ENCODE data around the gene CCR8.

DNA sequence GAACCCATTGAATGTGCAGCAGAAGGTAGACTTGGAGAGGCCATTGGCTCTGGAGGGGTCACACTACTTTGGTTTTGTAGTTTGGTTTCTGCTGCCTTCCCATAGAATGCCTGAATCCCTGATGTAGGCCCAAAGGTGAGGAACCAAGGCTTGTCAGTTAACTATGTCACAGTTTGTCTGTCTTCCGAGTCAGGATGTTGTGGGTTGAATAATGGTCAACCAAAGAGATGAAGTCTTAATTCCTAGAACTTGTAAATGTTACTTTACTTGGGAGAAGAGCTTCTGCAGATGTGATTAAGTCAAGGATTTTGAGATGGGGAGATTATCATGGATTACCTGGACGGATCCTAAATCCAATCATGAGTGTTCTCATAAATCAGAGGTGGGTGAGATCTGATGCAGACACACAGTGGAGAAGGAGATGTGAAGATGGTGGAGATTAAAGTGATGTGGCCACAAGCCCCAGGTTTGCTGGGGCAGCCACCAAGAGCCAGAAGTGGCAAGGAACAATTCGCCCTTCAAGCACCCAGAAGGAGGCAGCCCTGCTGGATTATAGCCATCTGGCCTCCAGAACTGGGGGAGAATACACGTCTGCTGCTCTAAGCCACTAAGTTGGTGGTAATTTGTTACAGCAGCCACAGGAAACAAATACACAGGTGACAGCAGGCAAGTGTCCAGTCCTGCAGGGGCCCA, 2.3 kb upstream of the CCR8 start:
- TF ChIP-seq, protein P1, sequence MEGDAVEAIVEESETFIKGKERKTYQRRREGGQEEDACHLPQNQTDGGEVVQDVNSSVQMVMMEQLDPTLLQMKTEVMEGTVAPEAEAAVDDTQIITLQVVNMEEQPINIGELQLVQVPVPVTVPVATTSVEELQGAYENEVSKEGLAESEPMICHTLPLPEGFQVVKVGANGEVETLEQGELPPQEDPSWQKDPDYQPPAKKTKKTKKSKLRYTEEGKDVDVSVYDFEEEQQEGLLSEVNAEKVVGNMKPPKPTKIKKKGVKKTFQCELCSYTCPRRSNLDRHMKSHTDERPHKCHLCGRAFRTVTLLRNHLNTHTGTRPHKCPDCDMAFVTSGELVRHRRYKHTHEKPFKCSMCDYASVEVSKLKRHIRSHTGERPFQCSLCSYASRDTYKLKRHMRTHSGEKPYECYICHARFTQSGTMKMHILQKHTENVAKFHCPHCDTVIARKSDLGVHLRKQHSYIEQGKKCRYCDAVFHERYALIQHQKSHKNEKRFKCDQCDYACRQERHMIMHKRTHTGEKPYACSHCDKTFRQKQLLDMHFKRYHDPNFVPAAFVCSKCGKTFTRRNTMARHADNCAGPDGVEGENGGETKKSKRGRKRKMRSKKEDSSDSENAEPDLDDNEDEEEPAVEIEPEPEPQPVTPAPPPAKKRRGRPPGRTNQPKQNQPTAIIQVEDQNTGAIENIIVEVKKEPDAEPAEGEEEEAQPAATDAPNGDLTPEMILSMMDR (IDR thresholded peaks at IDR 0.05 in 4 of 5, conservative IDR thresholded peaks at IDR 0.05 in 1 of 5) = no peak
- no peak for TF ChIP-seq POLR2A (IDR thresholded peaks at IDR 0.05)

Measured in gastrocnemius medialis (tissue), 4 donors.